Natural killer cell (primary cell): ENCODE data around the gene IPO13. TPM values are rescaled to one million over a fixed set of nuclear protein-coding genes. Genes with fewer than 3 reads are reported as not detected.

Experiments used
- ATAC-seq, 3 donors: fragments of 150-1000 bp in 2 of 3; fragments of 200-7000 bp in 1 of 3; cut with Tn5 transposase; 1 replicate in 1 of 3; 2 replicates in 2 of 3; pipeline ENCODE4 v1.10.0; 2021; ENCODE audit warnings: mild to moderate bottlenecking in 2 of 3, moderate library complexity in 2 of 3
- DNase-seq, 2 donors: peaks; one replicate each; pipeline versions ENCODE4 v3.0.0 to v3.0.0-alpha.2; 2013 to 2021; ENCODE audit warnings: mixed read lengths in 1 of 2
- H3K27ac ChIP-seq: one replicate; pipeline ENCODE4 v1.5.1; 2013; ENCODE audit warnings: mild to moderate bottlenecking, low read length
- H3K27me3 ChIP-seq: one replicate; pipeline ENCODE4 v1.6.1; 2013; ENCODE audit warnings: low read length; ENCODE audit not compliant: control insufficient read depth, insufficient read depth
- H3K36me3 ChIP-seq: one replicate; pipeline ENCODE4 v1.6.1; 2013; ENCODE audit warnings: low read length; ENCODE audit not compliant: control insufficient read depth, insufficient read depth
- H3K4me1 ChIP-seq: one replicate; pipeline ENCODE4 v1.6.1; 2013; ENCODE audit warnings: low read length; ENCODE audit not compliant: control insufficient read depth, insufficient read depth
- H3K4me3 ChIP-seq: one replicate; pipeline ENCODE4 v1.5.1; 2013; ENCODE audit warnings: low read length
- H3K9me3 ChIP-seq: one replicate; pipeline ENCODE4 v1.6.1; 2013; ENCODE audit warnings: low read length; ENCODE audit not compliant: control insufficient read depth, insufficient read depth
- H3K27ac Mint-ChIP-seq, 2 donors: one replicate each; pipeline ENCODE4 v1.8.0; 2022; ENCODE audit warnings: mild to moderate bottlenecking in 2 of 2, mixed read lengths in 2 of 2, moderate library complexity in 1 of 2
- H3K27me3 Mint-ChIP-seq, 2 donors: one replicate each; pipeline ENCODE4 v1.8.0; 2022; ENCODE audit warnings: low read depth in 2 of 2, mixed read lengths in 2 of 2
- H3K36me3 Mint-ChIP-seq: one replicate; pipeline ENCODE4 v1.8.0; 2022; ENCODE audit warnings: mixed read lengths
- H3K4me1 Mint-ChIP-seq, 2 donors: one replicate each; pipeline ENCODE4 v1.8.0; 2022; ENCODE audit warnings: mixed read lengths in 2 of 2
- H3K4me3 Mint-ChIP-seq: one replicate; pipeline ENCODE4 v1.8.0; 2022; ENCODE audit warnings: mild to moderate bottlenecking, moderate library complexity, mixed read lengths
- H3K9me3 Mint-ChIP-seq, 2 donors: one replicate each; pipeline ENCODE4 v1.8.0; 2022; ENCODE audit warnings: mixed read lengths in 2 of 2
- whole genome bisulfite sequencing: methylation state at CpG from one replicate; pipeline ENCODE4 v1.1.7; 2013; ENCODE audit warnings: missing lambda C conversion rate; ENCODE audit not compliant: insufficient coverage; 5-methylcytosine and 5-hydroxymethylcytosine counted together
- intact Hi-C: fragments of 100-400 bp; cut with micrococcal nuclease; formaldehyde crosslinking; loops from one replicate; pipeline ENCODE4 v1.14.2; 2022
- total RNA-seq, 4 donors: library from RNA; stranded (reverse); fragments of 120-200 nt in 1 of 4; gene quantifications; one replicate each; pipeline versions ENCODE4 v1.2.3 to v1.2.4, GENCODE V29; 2013 to 2022
- TF ChIP-seq, protein P1 (sequence below): fragments of 200-600 bp; IDR thresholded peaks from one replicate; pipeline ENCODE4 v1.8.0; 2022; ENCODE audit warnings: antibody characterized with exemption

Gene IPO13
- total RNA-seq, 3 donors from 2014 or later (not counting 1 experiment from before 2014, with no cell fraction given): 18.1 to 22.7 (median 18.4) TPM

DNA sequence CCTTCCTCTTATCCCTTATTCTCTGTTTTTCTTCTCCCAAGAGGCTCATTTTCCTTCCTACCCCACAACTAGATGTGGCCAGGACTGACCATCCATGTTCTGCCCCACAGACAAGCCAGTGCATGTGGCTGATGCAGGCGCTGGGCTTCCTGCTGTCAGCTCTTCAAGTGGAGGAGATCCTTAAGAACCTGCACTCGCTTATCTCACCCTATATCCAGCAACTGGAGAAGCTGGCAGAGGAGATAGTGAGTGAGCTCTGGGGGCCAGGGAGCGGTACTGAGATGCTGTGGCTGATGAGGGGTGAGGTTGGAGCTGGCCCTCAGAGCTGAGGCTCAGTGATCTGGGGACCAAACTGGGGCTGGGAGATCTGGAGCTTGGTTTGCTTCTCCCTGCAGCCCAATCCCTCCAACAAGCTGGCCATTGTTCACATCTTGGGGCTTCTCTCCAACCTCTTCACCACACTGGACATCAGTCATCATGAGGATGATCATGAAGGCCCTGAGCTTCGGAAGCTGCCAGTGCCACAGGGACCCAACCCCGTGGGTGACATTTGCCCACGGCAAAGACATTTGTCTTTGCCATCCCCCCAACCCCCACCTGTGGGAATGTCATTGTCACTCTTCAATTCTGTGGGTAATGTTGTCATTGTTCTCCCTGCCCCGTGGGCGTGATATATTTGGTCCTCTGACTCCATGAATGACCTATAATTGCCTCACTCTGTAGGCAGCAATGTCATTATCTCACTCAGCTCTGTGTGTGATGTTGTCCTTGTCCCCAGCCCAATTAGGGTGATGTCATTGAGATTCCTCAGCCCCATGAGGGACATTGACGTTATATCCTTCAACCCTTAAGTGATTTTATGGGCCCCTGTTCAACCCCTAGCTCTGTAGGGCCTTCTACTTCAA lies 11.9 kb downstream of the IPO13 start:
- no peaks in the 10 kb centered on the region for H3K27me3 ChIP-seq
- intact Hi-C loops: no loop called here
- no peaks in the 10 kb centered on the region for H3K27me3 Mint-ChIP-seq
- no peaks in the 10 kb centered on the region for H3K9me3 ChIP-seq
- H3K4me3 ChIP-seq: no peak overlapping the region
- no peaks in the 10 kb centered on the region for H3K4me1 ChIP-seq
- TF ChIP-seq, protein P1, sequence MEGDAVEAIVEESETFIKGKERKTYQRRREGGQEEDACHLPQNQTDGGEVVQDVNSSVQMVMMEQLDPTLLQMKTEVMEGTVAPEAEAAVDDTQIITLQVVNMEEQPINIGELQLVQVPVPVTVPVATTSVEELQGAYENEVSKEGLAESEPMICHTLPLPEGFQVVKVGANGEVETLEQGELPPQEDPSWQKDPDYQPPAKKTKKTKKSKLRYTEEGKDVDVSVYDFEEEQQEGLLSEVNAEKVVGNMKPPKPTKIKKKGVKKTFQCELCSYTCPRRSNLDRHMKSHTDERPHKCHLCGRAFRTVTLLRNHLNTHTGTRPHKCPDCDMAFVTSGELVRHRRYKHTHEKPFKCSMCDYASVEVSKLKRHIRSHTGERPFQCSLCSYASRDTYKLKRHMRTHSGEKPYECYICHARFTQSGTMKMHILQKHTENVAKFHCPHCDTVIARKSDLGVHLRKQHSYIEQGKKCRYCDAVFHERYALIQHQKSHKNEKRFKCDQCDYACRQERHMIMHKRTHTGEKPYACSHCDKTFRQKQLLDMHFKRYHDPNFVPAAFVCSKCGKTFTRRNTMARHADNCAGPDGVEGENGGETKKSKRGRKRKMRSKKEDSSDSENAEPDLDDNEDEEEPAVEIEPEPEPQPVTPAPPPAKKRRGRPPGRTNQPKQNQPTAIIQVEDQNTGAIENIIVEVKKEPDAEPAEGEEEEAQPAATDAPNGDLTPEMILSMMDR: no peak
- peaks cover 31% of the 10 kb centered on the region for H3K36me3 ChIP-seq
- no peak overlapping the region for H3K4me3 Mint-ChIP-seq
- no peak overlapping the region for H3K27ac ChIP-seq
- no peak for DNase-seq
- no peak for ATAC-seq
- no peaks in the 10 kb centered on the region for H3K9me3 Mint-ChIP-seq
- no peaks in the 10 kb centered on the region for H3K36me3 Mint-ChIP-seq
- WGBS: 96% methylated on average over 8 of the region's 9 CpGs
- H3K4me1 Mint-ChIP-seq: peaks cover 0 to 6% of the 10 kb centered on the region in 2 donors
- H3K27ac Mint-ChIP-seq: no peak overlapping the region

DNA sequence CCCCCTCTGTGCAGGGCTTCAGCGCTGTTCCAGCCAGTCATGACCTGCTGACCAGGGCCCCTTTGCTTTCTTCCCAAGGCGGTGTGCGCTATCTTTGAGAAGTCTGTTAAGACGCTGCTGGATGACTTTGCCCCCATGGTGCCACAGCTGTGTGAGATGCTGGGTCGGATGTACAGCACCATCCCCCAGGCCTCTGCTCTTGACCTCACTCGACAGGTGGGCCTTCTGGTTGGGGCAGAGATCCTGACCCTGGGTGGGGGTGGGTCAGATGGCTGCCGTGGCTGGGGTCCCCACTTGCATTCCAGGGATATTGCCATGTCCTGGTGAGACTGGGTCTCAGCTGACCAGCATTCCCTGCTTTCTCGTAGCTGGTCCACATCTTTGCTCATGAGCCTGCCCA lies 14.0 kb downstream of the IPO13 start:
- Histone ChIP-seq H3K27me3 (no peaks in the 10 kb centered on the region), H3K27ac (no peak overlapping the region), H3K4me1 (no peaks in the 10 kb centered on the region), H3K9me3 (no peaks in the 10 kb centered on the region), H3K4me3 (no peak overlapping the region), H3K36me3 (peaks cover 31% of the 10 kb centered on the region)
- DNase-seq: no peak
- Mint-ChIP-seq H3K36me3 (no peaks in the 10 kb centered on the region), H3K27me3 (no peaks in the 10 kb centered on the region), H3K27ac (no peak overlapping the region), H3K4me3 (no peak overlapping the region), H3K9me3 (no peaks in the 10 kb centered on the region), H3K4me1 (no peaks in the 10 kb centered on the region)
- 95% methylated on average over 8 of the region's 8 CpGs for WGBS
- intact Hi-C loops: no loop called here
- ATAC-seq: no peak
- TF ChIP-seq, protein P1: no peak

DNA sequence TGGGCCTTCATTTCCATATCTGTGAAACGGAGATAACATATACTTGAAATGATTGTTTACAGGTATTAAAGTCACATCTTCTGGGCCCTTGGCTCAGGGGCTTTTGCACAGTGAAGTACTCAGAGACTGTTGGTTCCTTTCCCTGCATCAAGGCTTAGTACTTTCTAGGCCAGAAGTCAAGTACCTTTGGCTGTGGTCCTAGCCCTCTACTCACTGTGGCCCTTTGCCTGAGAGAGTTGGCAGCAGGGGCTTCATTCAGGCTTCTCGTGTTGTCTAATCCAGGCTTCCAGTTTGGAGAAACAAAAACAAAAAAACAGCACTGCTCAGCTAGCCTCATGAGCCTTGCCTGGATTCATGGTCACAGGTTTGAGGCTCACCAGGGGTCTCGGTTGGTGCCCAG lies 14.9 kb downstream of the IPO13 start:
- no peaks in the 10 kb centered on the region for H3K27me3 Mint-ChIP-seq
- ATAC-seq: no peak
- peaks cover 26% of the 10 kb centered on the region for H3K36me3 ChIP-seq

More for the DNA sequence above, 14.9 kb downstream of the IPO13 start:
- Histone ChIP-seq H3K4me1 (no peaks in the 10 kb centered on the region), H3K9me3 (no peaks in the 10 kb centered on the region), H3K27me3 (no peaks in the 10 kb centered on the region), H3K27ac (no peak overlapping the region), H3K4me3 (no peak overlapping the region)
- Mint-ChIP-seq H3K36me3 (no peaks in the 10 kb centered on the region), H3K4me3 (no peak overlapping the region), H3K4me1 (no peaks in the 10 kb centered on the region), H3K27ac (no peak overlapping the region), H3K9me3 (no peaks in the 10 kb centered on the region)
- WGBS: 92% methylated on average over 3 of the region's 3 CpGs
- TF ChIP-seq, protein P1: no peak
- no peak for DNase-seq
- intact Hi-C loops: no loop called here
